Measurements from ENCODE around the gene GREB1.

Gene GREB1

GRCh38 chr2:11591091-11591490 lies 57.2 kb downstream of the GREB1 start:
- TF ChIP-seq EGR1 (IDR thresholded peaks at IDR 0.05) (no peak), TAF1 (IDR thresholded peaks at IDR 0.05; ENCODE audit: low read depth) (no peak), RAD21 (IDR thresholded peaks at IDR 0.05; ENCODE audit: low read depth) (no peak), MAX (IDR thresholded peaks at IDR 0.05) (no peak), ZBTB7A (IDR thresholded peaks at IDR 0.05; ENCODE audit: low read depth) (no peak), TEAD4 (IDR thresholded peaks at IDR 0.05) (no peak), CREB1 (IDR thresholded peaks at IDR 0.05; ENCODE audit: low read depth) (no peak), FOXM1 (IDR thresholded peaks at IDR 0.05; ENCODE audit: borderline replicate concordance, low read depth) (no peak)
- TF ChIP-seq, protein P1, sequence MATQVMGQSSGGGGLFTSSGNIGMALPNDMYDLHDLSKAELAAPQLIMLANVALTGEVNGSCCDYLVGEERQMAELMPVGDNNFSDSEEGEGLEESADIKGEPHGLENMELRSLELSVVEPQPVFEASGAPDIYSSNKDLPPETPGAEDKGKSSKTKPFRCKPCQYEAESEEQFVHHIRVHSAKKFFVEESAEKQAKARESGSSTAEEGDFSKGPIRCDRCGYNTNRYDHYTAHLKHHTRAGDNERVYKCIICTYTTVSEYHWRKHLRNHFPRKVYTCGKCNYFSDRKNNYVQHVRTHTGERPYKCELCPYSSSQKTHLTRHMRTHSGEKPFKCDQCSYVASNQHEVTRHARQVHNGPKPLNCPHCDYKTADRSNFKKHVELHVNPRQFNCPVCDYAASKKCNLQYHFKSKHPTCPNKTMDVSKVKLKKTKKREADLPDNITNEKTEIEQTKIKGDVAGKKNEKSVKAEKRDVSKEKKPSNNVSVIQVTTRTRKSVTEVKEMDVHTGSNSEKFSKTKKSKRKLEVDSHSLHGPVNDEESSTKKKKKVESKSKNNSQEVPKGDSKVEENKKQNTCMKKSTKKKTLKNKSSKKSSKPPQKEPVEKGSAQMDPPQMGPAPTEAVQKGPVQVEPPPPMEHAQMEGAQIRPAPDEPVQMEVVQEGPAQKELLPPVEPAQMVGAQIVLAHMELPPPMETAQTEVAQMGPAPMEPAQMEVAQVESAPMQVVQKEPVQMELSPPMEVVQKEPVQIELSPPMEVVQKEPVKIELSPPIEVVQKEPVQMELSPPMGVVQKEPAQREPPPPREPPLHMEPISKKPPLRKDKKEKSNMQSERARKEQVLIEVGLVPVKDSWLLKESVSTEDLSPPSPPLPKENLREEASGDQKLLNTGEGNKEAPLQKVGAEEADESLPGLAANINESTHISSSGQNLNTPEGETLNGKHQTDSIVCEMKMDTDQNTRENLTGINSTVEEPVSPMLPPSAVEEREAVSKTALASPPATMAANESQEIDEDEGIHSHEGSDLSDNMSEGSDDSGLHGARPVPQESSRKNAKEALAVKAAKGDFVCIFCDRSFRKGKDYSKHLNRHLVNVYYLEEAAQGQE (IDR thresholded peaks at IDR 0.05; ENCODE audit: low read depth), result no peak
- TF ChIP-seq, protein P2, sequence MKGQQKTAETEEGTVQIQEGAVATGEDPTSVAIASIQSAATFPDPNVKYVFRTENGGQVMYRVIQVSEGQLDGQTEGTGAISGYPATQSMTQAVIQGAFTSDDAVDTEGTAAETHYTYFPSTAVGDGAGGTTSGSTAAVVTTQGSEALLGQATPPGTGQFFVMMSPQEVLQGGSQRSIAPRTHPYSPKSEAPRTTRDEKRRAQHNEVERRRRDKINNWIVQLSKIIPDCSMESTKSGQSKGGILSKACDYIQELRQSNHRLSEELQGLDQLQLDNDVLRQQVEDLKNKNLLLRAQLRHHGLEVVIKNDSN (IDR thresholded peaks at IDR 0.05), result no peak

DNA sequence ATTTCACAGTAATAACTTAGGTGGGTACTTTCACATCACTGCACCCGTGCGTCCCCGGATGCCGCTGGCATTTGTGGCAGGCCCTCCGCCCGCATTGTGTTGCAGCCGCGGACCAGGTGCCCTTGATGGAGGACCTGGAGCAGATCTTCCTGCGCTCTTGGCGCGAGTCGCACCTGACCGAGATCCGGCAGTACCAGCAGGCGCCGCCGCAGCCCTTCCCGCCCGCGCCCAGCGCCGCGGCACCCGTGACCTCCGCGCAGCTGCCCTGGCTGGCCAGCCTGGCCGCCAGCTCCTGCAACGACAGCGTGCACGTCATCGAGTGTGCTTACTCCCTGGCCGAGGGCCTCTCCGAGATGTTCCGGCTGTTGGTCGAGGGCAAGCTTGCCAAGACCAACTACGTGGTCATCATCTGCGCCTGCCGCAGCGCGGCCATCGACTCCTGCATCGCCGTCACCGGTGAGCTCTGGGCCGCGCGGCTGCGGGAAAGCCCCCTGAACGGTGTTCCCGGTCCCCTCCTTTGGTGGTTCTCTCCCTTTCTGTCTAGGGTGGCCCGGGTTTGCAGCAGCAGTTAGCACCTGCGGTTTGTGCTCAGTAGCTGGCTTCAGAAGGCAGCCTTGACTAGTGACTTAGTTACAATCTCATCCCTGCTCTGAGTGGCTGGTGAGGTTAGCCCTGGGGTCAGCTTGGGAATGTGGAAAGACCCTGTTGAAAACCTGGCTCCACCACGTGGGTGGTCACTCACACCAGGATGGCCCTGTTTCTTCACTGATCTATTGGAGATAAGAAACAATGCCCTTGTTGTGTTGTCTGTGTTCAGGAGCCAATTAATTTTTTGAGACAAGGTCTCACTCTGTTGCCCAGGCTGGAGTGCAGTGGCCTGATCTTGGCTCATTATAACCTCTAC lies 59.1 kb downstream of the GREB1 start:
- TF ChIP-seq FOXM1 (IDR thresholded peaks at IDR 0.05; ENCODE audit: borderline replicate concordance, low read depth), result no peak
- TF ChIP-seq TCF12 (IDR thresholded peaks at IDR 0.05; ENCODE audit: low read depth), result no peak
- no peak for TF ChIP-seq NFIC (IDR thresholded peaks at IDR 0.05)
- TF ChIP-seq MAX (IDR thresholded peaks at IDR 0.05), result no peak
- no peak for TF ChIP-seq YY1 (IDR thresholded peaks at IDR 0.05; ENCODE audit: low read depth)
- TF ChIP-seq, protein P1 (IDR thresholded peaks at IDR 0.05; ENCODE audit: low read depth), result no peak
- TF ChIP-seq ZBTB7A (IDR thresholded peaks at IDR 0.05; ENCODE audit: low read depth), result no peak
- no peak for TF ChIP-seq CEBPB (IDR thresholded peaks at IDR 0.05)
- no peak for TF ChIP-seq RAD21 (IDR thresholded peaks at IDR 0.05; ENCODE audit: low read depth)

DNA sequence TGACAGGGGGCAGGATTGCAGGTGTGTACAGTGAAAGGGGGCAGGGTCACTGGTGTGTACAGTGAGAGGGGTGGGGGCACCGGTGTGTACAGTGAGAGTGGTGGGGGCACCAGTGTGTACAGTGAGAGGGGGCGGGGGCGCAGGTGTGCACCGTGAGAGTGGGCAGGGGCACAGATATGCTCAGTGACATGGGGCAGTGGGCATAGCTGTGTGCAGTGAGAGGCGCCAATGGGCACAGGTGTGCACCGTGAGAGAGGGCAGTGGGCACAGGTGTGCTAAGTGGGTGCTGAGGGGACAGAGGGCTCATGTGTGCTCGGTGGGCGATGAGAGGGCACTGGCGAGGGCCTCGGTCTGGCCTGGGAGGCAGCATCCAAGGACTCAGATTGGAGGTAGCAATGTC lies 63.0 kb downstream of the GREB1 start:
- no peak for TF ChIP-seq RAD21 (IDR thresholded peaks at IDR 0.05; ENCODE audit: low read depth)
- TF ChIP-seq, protein P2 (IDR thresholded peaks at IDR 0.05), result no peak
- no peak for TF ChIP-seq EP300 (IDR thresholded peaks at IDR 0.05; ENCODE audit: borderline replicate concordance)
- no peak for TF ChIP-seq TEAD4 (IDR thresholded peaks at IDR 0.05)

- TF ChIP-seq, protein P2 (IDR thresholded peaks at IDR 0.05), result no peak
- TF ChIP-seq FOXM1 (IDR thresholded peaks at IDR 0.05; ENCODE audit: borderline replicate concordance, low read depth) (no peak), MAX (IDR thresholded peaks at IDR 0.05) (no peak), CEBPB (IDR thresholded peaks at IDR 0.05) (no peak), EP300 (IDR thresholded peaks at IDR 0.05; ENCODE audit: borderline replicate concordance) (no peak), YY1 (IDR thresholded peaks at IDR 0.05; ENCODE audit: low read depth) (no peak), NFIC (IDR thresholded peaks at IDR 0.05) (no peak), TAF1 (IDR thresholded peaks at IDR 0.05; ENCODE audit: low read depth) (no peak), TEAD4 (IDR thresholded peaks at IDR 0.05) (no peak), RAD21 (IDR thresholded peaks at IDR 0.05; ENCODE audit: low read depth) (no peak)
These were observed 63.8 kb downstream of the GREB1 start for GRCh38 chr2:11597538-11598225.

DNA sequence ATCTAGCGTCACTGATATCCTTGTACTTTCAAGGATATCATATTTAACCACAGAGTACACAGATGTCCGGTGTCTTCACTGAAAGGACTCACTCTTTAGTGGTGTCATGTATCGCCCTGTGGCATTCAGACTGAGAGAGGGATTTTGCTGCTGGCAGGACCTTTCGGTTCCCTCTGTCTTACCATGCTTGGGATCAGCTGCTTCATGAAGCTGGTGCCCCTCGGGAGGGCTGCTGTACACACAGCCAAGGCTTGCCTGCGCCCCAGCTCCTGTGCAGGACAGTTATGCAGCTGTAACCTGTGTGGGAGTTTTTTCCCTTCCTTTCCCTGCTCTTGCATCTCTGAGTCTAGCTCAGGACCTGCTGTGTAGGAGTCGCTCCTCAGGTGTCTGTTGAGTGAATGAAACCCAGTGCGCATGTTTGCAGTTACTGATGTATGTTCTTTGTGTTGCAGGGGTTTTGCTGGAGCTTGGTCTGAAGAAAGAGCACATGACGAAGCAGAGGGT lies 64.4 kb downstream of the GREB1 start:
- no peak for TF ChIP-seq TAF1 (IDR thresholded peaks at IDR 0.05; ENCODE audit: low read depth)
- TF ChIP-seq FOXM1 (IDR thresholded peaks at IDR 0.05; ENCODE audit: borderline replicate concordance, low read depth), result no peak
- no peak for TF ChIP-seq NFIC (IDR thresholded peaks at IDR 0.05)
- TF ChIP-seq CREB1 (IDR thresholded peaks at IDR 0.05; ENCODE audit: low read depth), result no peak
- TF ChIP-seq MAX (IDR thresholded peaks at IDR 0.05), result no peak
- no peak for TF ChIP-seq YY1 (IDR thresholded peaks at IDR 0.05; ENCODE audit: low read depth)
- no peak for TF ChIP-seq EGR1 (IDR thresholded peaks at IDR 0.05)
- no peak for TF ChIP-seq EP300 (IDR thresholded peaks at IDR 0.05; ENCODE audit: borderline replicate concordance)
